ENCODE results near the gene ITGA2. TPM values are rescaled to one million over a fixed set of nuclear protein-coding genes. Genes with fewer than 3 reads are reported as not detected.

ITGA2 gene
- total RNA-seq, 1 experiment from 2014 or later: 1.5 TPM

DNA sequence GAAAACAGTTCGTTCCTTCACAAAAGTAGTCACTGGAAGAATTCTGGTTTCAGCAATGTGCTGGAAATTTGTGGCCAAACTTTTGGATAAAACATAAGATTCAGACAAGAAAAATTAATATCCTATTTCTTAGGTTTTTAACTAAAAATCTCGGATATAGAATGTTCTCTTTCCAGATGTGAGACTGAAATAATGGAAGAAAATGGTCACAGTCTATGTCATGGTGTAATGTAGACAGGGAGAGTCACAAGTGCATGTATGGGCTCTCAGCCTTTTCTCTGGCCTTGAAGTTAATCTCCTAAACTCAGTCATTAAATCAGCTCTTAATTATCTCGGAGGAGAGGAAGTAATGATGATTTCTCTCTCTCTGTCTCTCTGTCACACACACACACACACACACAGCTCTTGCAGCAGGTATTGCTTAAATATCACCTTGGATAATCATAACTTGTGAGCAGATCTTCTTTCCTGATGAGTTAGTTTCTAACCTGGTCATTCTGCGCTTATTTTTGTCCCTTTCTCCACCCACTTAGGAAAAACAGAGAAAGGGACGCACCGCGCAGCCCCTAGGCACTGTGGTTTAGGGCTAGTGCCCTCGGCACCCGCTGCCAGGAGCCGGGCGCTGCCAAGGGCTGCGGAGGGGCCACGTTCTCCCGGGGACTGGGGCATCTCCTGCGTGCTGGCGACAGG lies 672 bp upstream of the ITGA2 start:
- no peak for DNase-seq (ENCODE audit: low read depth)

DNA sequence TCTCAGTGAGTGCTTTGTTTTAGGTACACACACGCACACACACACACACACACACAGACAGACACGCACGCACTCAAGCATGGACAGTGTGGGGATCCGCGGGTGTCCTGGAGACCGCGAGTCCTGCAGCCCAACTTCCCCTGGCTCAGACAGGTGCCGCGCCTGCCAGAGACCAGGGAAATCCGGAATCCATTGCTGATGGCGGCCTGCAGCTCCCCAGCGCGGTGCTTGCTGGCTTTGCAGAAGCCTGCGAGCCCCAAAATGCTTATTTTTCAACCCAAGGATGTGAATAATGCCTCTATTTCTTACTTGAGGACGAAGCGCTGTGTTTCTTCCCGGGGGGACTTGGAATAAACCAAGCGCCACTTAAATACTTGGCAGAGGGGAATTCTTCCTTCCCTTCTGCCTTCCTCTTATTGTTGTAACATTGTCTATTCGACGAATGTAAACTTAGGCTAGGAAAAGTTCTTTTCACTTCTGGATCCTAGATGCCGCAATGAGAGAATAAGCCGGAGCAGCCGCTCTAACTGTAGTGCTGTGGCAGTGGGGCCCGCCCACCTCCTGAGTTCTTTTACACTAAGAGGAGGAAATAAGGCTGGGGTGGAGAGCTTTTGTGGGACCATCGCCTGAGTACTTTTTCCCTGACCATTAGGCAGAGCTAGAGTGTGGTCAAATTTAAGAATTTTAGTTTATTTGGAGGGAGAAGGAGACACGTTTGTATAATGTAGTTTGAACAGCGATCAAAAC lies 802 bp downstream of the ITGA2 start:
- DNase-seq (ENCODE audit: low read depth): peak; percentile 57

DNA sequence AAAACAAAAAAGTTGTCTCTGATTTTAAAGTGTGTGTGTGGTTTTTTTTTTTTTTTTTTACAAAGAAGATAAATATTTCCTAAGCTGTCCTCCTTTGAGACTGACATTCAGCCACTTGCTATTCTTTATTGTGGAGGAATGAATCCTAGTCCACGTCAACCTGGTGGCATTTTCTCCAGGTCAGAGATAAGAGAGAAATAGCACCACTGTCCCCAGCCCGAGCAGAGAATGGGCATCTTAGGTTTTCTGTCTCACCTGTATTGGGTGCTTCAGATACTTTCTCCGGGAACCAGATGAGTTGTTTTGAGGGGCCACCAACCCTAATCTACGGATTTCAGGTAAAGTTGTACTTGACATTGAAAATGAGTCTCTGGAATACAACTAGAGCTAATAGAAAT lies 1.4 kb downstream of the ITGA2 start:
- DNase-seq (ENCODE audit: low read depth): no peak

DNA sequence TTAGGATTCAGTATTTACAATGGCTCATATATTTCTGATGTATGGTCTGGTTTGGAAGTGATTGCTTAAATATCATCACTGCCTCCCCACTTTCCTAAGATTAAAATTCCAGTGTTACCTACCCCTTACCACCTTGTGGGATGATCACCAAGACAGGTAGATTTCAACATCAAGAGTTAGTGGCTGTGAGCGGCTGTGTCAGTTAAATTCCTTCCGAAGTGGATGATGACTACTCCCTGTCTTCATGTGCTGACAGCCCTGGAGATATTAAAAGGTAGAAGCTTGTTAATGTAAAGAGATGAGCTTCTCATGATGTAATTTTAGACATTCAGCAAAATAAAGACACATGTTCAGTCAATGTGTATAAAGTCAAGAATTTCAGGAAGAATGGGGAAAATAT lies 4.2 kb downstream of the ITGA2 start:
- DNase-seq (ENCODE audit: low read depth): no peak

DNA sequence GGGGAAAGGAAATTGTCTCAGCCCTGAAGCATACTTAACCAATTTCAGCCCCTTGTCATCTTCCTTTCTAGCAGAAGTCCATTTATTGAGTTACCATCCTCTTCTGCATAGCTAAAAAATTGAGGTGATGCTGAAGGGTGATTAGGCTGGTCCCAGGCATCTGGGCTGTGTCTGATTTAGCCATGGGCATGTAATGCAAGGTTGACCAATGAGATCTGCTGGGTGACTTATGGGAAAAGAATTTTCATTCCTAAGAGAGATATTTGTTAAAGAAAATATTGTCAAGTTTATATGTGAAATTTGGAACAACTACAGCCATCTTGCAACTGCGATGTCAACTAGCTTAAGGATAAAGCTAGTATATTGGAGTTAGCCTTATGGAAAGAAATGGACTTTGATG lies 5.1 kb downstream of the ITGA2 start:
- no peak for DNase-seq (ENCODE audit: low read depth)

DNA sequence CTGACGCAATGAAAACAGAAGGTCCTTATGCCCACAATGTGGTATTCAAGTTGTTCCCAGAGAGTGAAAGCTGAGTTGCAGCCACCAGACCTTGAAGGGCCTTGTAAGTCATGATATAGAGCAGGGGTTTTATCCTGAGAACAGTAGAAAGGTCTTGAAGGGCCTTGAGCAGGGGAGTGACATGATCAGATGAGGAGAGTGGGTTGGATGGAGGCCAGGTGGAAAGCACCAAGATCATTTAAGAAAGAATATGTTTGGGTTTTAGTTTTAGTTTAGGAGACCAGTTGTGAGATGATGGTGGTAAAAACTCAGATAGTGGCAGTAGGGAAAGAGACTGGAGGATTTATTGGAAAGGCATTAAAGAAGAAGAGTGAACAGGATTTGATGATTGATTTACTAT lies 5.9 kb downstream of the ITGA2 start:
- DNase-seq (ENCODE audit: low read depth): no peak

DNA sequence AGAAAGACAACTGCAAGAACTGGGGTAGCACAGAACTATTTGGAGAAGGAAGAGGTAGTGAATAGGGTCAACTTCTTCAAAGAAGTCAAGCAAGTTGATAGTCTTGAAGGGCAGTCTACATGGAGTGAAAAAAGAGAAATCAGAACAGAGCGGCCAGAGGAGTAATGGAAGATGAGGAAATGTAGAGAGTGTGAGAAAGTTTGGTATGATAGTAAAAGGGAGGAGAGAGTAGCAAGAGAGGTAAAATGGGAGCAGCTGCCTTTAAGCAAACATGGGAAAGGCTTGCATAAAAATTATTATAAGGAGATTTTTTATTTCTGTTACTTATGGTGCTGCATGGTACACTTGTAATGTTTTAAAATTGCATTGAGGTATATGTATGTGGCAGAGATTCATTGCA lies 6.8 kb downstream of the ITGA2 start:
- DNase-seq (ENCODE audit: low read depth): no peak

DNA sequence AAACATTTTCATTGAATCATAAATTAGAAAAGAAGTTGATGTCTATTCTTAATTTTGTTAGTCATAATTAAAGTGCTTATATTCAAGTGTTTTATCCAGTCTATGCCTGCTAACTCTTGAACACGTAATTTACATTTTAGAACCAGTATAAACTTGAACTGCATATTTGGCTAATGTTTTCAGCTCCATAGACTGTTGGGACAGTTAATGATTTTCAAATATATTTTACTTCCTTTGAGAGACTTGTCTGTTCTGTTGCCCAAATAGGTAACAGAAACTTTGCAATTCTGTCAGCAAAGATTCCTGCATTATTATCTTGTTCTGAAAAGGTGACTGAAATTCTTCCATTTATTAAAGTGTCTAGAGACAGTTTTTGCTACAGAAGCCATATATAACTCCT lies 7.8 kb downstream of the ITGA2 start:
- no peak for DNase-seq (ENCODE audit: low read depth)

DNA sequence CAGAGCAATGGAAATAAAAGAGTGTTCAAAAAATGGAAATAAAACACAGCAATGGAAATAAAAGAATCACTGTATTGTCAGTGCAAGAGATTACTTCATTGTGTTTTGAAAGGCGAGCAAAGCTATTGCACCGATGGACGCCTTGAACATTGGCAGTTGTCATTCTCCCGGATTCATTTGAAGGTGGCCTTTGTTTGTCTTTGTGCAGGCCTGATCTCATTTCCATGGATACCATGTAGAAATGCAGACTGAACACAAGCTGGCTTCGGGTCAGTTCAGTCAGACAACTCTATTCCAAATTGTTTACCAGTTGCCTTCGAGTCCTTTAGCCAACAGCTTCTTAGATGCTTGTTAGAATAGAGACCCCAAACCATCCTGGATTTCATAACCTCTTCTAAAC lies 8.3 kb downstream of the ITGA2 start:
- DNase-seq (ENCODE audit: low read depth): no peak

DNA sequence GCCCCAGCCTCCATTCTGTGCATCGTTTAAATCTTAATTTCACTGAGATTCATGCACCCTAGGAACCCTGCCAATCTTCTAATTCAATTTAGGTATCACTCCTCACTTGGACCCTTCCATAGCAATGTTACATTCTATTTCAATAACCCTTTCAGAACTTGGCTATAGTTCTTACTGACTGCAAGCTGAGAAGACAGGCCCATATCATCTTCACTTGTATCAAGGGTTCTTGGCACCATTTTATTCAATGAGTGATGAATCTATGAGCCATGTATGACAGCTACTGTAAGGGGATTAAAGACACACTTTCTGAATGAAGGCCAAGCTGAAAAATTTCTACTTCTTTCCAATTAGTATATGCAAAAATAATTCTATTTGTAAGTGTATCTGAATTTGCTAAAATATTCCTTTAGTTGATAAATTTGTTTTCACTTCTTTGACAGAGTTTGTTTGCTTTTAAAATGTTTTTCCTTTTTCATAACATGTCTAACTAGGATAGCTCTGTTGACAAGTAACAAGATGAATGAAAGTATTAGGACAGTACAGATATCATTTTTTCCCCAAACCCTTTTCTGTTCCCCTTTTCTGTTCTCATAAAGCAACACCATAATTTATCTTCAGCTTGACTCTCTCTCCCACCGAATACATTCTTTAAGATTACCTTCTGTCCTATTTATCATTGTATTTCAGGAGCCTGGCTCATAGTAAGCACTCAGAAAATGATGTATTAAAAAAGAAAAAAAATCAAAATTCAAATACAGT lies 9.6 kb downstream of the ITGA2 start:
- DNase-seq (ENCODE audit: low read depth): no peak

DNA sequence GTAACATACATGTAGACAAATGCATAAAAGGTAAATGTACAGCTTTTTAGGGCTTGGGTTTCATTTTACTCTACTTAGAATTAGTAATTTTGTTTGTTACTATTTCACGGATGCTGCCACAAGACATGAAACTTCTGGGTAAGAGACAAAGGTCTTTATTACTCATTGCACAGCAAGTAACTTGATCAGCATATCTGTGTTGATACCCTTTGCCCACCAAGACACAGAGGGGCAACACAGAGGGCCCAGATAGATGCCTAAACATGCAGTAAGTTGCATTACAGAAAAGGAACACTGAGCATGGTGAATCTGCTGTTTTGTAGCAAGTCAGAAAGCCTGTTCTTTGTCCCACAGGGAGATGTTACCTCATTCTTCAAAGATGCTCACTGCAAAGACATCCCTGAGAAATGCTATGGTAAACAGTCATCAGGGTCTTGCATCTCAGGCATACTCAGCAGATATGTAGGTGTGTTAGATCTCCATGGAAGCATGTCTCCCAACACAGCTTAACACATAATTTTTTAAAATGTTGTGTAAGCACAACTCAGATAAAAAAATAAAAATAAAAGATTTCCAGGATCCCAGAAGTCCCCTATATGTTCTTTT lies 10.3 kb downstream of the ITGA2 start:
- DNase-seq (ENCODE audit: low read depth): peak; percentile 28

DNA sequence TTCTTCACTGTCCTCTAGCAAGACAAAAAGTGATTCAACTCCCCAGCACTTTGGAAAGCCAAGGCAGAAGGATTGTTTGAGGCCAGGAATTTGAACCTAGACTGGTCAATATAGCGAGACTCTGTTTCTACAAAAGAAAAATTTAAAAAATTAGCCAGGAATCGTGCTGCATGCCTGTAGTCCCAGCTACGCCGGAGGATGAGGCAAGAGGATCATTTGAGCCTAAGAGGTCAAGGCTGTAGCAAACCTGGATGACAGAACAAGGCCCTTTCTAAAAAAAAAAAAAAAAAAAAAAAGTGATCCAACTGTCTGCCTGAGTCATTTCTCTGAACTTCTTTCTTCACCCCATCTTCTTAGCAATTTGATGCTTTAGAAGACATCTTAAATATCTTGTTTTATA lies 12.4 kb downstream of the ITGA2 start:
- DNase-seq (ENCODE audit: low read depth): no peak

DNA sequence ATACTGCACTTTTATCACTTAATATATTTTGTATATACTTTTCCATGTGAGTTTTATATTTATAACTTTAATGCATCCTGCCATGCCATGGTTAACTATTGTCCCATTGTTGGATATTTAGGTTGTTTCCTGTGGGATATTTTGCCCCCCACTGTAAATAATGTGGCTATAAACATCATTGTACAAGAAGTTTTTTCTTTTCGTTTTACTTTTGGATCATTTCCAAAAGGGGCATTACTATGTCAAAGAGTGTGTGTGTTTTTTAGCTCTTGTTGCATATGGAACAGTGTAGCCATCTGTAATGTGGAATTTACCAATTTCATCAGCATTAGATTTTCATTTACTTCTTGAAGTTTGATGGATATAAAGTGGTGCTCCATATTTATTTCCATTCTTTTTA lies 13.3 kb downstream of the ITGA2 start:
- no peak for DNase-seq (ENCODE audit: low read depth)

DNA sequence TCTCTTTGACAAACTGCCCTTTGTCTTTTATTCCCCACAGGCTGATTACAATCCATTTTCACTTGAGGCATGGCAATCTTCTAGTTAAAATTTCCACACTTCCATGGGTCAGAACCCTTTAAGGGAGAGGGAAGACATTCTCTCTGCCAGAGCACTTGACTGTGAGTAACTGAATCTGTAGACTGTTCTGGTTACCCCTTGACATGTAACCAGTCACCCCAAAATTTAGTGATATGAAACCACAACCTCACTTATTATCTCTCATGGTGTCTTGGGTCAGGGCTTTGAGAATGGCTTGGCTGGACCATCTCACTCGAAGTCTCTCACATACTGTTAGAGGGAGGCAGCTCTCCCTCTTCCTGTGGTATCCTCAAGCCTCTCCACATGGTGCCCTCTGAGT lies 14.0 kb downstream of the ITGA2 start:
- DNase-seq (ENCODE audit: low read depth): no peak

DNA sequence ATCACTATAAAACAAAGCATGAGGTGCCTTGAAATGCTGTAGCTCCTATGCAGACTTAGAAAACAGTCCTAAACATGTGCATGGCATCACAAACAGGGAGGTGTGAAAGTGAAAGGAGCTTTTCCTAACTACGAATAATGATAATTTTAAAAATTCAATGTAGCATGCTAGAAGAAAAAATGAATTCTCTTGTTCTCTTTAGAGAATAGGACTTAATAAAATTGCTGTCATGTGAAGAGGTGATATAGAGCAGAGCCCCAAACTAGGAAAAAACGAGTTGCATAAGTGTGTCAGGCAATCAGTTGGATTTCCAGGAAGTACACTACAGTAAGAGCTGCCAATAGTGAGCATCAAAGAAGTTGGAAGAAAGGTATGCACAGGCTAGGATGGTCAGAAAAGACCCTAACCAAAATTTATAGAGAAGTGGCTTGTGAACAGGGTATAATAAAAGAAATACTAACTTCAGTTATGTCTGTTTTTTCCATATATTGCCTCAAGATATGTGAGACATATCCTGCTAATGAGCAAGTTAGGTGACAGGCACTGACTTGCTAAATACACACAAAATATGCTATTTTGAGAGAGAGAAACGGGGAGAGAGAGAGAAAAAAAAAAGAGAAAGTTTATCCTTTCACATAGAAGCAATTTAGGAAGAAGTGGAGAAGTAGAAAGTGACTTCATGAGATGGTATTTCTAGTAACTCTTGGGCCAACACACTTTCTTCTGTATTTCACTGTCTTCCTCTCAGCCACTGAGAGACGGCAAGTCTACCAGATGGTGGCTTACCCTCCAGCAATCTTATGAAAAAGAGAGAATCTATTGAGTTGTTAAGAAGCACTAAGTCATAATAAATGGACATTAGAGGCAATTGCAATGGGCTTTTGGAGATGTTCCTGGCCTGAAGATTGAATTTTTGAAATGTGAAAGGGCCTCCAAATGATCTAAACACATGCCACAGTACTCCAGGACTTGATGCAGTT lies 18.0 kb downstream of the ITGA2 start:
- no peak for DNase-seq (ENCODE audit: low read depth)

DNA sequence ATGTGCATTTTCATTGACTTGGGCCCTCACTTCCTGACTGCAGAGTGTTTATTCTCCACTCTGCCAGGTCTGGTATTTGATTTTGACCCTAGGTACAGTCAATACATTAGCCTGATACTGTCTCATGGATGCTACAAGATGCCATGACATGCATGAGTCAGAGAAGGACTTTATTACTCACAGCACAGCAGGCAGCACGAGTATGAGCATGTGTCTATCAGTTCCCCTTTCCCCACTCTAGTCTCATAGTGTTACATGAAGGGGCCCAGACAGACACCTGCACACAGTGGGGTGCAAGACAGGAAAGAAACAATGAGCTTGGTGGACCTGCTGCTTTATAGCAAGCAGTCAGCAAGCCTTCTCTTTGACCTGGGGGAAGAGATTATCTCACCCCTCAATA lies 19.6 kb downstream of the ITGA2 start:
- DNase-seq (ENCODE audit: low read depth): peak; percentile 64

DNA sequence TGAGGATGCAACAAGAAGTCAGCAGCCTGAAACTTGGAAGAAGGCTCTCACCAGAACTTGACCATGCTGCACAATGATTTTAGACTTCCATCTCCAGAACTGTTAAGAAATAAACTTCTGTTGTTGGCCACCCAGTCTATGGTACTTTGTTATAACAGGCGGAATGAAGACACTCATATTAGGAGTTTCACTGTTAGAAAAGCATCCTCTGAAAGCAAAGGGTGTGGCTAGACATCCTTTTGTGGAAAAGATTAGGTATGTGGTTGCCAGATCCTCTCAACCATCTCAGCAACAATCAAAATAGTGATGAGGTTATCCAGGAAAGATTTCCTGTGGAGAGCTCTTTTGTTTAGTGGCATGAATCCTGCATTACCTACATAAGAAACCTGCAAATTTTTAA lies 20.7 kb downstream of the ITGA2 start:
- DNase-seq (ENCODE audit: low read depth): no peak

DNA sequence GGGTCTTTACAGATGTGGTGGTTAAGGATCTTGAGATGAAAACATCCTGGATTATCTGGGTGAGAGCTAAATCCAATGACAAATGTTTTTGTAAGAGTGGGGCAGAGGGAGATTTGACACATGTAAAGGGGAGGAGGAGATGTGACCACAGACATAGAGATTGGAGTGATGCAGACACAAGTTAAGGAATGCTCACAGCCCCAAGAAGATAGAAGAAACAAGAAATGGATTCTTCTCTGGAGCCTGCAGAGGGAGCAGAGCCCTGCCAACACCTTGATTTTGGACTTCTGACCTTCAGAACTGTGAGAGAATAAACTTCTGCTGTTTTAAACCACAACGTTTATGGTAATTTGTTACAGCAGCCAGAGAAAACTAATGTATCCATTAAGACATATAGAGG lies 21.7 kb downstream of the ITGA2 start:
- no peak for DNase-seq (ENCODE audit: low read depth)

DNA sequence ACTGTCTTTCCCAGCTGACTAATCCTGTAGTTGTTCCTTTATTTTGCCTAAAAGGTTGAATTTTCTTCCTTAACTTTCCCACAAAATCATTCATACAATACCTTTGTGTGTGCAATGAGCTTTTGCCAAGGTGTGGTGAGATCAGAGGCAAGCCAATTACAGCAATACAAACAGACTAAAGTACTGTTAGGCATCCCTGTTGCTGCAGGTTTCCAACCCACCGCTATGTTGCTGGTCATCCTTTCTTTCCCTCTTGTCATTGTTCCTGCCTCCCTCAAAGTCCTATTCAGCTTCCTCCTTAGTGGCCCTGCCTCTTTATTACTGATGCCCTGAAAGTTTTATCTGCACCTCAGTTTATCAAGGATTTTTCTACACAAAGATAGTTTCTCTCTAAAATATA lies 22.1 kb downstream of the ITGA2 start:
- no peak for DNase-seq (ENCODE audit: low read depth)

DNA sequence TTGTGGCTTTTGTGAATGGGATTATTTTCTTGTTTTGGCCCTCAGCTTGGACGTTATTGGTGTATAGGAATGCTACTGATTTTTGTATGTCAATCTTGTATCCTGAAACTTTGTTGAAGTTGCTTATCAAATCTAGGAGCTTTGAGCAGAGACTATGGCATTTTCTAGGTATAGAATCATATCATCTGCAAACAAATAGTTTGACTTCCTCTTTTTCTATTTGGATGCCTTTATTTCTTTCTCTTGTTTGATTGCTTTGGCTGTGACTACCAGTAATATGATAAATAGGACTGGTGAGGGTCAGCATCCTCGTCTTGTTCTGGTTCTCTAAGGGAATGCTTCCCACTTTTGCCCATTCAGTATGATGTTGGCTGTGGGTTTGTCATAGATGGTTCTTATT lies 24.7 kb downstream of the ITGA2 start:
- no peak for DNase-seq (ENCODE audit: low read depth)

DNA sequence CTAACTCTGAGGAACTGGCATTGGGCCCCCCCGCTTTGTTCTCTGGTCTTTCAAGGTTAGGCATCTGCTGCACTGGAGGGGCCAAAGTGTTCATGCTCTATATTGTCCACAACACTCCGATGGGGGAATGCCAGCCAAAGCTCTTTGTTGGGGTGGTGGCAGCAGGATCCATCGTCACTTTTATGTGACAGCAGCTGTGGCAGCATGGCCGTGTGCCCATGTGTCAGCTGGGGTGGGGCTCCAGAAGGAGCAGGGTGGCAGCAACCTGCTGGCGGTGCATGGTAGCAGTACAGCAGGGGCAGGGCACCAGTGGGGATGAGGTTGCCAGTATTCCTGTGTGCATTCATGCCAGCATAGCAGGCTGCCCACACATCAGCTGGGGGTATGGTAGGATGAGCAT lies 28.2 kb downstream of the ITGA2 start:
- no peak for DNase-seq (ENCODE audit: low read depth)

All from LHCN-M2 (cell line).